GM19438 (cell line): ENCODE measurements around the gene MED13L.

Experiments used
- ATAC-seq: cut with Tn5 transposase; IDR thresholded peaks from one replicate; pipeline ENCODE4 v1.9.1; 2021; ENCODE audit warnings: low read depth; ENCODE audit not compliant: unreplicated experiment

Gene MED13L

GRCh38 chr12:115957686-115958290 is 319.7 kb downstream of the MED13L start:
- ATAC-seq, result no peak

DNA sequence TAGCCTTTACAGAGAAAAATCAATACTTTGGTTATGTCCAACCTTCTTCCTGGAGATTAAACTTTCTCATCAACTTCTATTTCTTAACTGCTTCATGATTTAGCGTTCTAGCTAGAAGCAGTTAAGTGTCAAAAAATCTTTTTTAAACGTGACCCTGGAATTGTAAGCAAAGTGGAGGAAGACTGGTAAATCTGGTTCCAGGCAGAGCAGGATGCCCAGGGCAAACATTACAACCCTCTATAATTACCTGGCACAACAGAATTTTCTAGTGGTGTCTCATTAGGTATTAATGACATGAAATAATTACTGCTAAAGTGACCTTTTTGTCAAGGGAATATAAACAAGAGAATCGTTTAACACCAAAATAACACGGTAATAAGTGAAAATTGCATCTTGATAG is 320.8 kb downstream of the MED13L start:
- ATAC-seq, result no peak

DNA sequence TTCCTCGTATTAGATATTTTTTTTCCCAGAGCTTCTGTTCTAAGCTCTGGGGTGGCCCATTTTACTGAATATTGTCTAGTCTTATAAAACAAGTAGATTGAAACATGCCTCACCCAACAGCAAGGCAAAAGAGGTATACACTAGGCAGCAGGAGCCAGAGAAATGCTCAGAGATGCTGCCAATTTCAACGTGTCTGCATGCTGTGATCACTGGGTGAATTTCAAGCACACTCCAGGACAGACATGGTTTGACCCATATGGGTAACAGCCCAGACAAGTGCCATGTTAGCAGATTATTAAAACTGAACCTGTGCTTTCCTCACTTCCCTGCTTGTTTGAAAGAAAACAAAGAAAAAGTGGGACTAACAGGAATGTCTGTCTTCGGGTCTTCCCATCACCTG is 321.3 kb downstream of the MED13L start:
- no peak for ATAC-seq

DNA sequence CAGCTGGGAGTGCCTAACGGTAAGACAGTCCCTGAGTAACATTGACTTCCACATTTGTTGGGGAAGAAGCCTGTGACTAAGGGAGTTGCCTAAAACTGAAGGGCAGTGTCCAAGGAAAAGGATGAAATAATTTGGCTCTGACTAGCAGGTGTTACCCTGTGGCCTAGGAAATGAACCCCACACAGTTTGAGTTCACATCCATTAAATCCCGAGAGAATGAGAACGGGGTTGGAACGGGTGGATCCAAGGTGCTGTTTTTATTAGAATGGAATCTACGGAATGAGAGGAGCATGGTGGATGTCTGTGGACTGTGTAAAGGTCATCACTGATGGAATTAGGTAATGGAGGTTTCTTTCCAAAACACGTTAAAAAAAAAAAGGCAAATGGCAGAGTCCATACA is 324.0 kb downstream of the MED13L start:
- ATAC-seq, result no peak

DNA sequence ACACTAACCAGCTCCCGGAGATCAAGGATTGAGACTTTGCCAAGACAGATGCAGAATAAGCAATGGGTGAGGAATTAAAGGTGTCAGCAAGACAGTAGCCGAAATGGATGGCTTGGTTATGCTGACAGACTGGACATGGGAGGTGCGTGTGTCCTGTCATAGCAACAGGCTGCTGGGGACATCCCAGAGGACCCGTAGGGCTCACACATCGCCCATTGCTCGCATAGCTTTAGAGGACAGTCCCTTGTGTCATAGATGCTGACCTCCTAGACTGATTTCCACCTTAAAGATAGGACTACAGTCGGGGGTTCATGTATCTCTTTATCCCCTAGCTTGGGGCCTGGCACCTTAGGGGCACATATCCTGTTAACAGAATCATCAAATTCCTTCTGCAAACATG is 324.5 kb downstream of the MED13L start:
- no peak for ATAC-seq

GRCh38 chr12:115950959-115951358 is 326.5 kb downstream of the MED13L start:
- no peak for ATAC-seq

- ATAC-seq, result no peak
These were observed 327.8 kb downstream of the MED13L start for GRCh38 chr12:115949675-115950074.

DNA sequence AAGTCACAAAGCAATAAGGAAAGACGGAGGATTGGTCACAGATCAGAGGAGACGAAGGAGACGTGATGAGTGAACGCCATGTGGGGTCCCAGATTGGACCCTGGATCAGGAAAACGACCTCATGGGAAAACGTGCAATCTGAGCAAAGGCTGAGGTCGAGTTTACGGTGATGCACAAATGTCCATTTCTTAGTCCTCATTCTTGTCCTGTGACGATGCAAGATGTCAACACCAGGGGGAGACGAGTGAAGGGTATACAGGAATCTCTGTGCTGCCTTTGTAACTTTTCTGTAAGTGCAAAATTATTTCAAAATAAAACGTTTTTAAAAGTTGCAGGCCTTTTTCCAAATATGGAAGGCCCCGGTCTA is 329.8 kb downstream of the MED13L start:
- ATAC-seq, result no peak

GRCh38 chr12:115946867-115947695 is 330.4 kb downstream of the MED13L start:
- ATAC-seq, result no peak

GRCh38 chr12:115946092-115946491 is 331.4 kb downstream of the MED13L start:
- ATAC-seq, result no peak

DNA sequence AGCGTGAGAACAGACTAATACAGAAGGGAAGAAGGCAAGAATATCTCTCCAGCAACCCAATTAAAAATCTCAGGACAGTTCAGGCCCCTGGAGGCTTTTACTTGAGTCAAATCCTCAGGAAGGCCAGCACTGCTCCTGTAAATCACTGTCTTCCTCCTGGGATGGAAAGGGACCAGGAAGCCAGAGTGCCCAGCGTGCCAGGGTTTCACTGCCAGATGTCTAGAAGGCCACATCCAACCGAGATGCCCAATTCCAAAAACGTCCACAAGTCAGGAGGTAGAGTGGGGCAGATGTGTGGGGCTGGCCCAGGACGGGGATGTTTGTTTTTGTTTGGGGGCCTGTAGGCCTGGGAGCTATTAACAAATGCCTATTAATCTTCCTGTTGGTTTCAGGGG is 332.0 kb downstream of the MED13L start:
- ATAC-seq, result no peak

GRCh38 chr12:115944837-115945490 is 332.5 kb downstream of the MED13L start:
- no peak for ATAC-seq

- no peak for ATAC-seq
These were observed 333.1 kb downstream of the MED13L start for GRCh38 chr12:115944392-115944742.

GRCh38 chr12:115943630-115944391 is 333.7 kb downstream of the MED13L start:
- no peak for ATAC-seq

- no peak for ATAC-seq
These were observed 334.2 kb downstream of the MED13L start for GRCh38 chr12:115943310-115943629.

DNA sequence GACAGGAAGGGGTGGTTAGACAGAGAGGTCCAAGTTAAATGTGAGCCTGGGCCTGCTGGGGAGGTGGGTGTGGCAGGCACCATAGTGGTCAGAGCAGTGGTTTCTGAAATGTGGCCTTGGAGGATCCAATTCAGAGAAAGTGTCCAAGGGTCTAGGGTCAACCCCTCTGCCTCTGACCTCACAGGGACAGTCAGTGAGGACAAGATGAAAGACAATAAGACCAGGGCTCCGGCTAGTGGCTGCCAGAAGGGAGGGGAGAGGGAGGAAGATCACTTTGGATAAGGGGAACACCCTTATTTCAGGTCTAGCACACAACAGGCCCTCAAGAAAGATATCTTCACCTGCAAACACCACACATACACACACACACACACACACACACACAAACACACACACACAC is 335.1 kb downstream of the MED13L start:
- no peak for ATAC-seq

DNA sequence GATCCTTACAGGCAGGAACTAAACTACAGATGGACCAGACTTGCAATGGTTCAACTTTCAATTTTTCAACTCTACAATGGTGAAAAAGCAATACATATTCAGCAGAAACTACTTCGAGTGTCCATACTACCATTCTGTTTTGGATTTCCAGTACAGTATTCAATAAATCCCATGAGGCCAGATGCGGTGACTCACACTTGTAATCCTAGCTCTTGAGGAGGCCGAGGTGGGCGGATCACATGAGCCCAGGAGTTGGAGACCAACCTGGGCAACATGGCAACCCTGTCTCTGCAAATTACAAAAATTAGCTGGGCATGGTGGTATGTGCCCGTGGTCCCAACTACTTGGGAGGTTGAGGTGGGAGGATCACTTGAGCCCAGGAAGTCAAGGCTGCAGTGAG is 336.1 kb downstream of the MED13L start:
- no peak for ATAC-seq

- ATAC-seq, result no peak
These were observed 338.6 kb downstream of the MED13L start for GRCh38 chr12:115938794-115939377.

DNA sequence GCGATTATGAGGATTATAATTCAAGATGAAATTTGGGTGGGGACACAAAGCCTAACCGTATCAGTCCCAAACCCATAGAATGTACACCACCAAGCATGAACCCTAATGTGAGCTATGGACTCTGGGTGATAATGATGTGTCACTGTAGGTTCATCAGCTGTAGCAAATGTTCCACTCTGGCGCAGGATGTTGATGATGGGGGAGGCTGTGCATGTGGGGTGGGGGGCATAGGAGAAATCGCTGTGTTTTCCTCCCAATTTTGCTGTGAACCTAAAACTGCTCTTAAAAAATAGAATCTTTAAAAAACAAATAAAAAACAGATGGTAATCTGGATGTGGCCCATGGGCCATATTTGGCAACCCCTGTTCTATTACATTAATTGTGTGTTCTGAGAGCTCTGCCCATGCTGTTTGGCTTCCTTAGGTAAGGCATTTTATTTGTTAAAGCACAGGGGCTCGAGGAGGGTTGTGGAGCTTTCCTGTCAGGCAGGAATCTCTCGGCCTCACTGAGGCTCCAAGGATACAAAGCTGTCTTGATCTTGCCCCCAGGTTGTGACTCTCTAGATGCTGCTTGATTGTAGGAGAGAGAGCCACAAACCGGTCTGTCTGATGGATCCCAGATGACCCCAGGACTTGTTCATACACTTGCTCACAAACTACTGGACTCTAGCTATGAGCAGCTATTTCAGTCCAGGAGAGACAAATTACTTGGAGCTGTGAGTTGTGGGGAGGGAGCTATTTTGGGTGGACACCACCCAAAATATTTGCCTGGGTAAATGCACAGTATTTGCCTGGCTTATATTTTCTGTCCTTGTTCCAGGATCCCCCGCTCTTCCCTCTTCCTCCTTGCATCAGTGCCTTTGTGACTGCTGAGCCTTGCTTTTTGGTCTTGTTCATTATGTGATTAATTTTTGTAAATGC is 340.2 kb downstream of the MED13L start:
- ATAC-seq, result no peak

GRCh38 chr12:115934877-115935276 is 342.6 kb downstream of the MED13L start:
- no peak for ATAC-seq
